ENCODE results near the gene UCK2. TPM values are rescaled to one million over a fixed set of nuclear protein-coding genes. Genes with fewer than 3 reads are reported as not detected.

UCK2 gene
- total RNA-seq, 1 experiment from 2014 or later: 78.9 TPM

GRCh38 chr1:165879946-165880345 is 52.5 kb downstream of the UCK2 start:
- DNase-seq (ENCODE audit: low spot score): no peak

GRCh38 chr1:165880993-165881392 is 53.6 kb downstream of the UCK2 start:
- no peak for DNase-seq (ENCODE audit: low spot score)

GRCh38 chr1:165882168-165882837 is 54.9 kb downstream of the UCK2 start:
- DNase-seq (ENCODE audit: low spot score): no peak

GRCh38 chr1:165883056-165883455 is 55.6 kb downstream of the UCK2 start:
- no peak for DNase-seq (ENCODE audit: low spot score)

- no peak for DNase-seq (ENCODE audit: low spot score)
Measured at GRCh38 chr1:165884009-165884689, 56.7 kb downstream of the UCK2 start.

GRCh38 chr1:165884690-165885304 is 57.4 kb downstream of the UCK2 start:
- DNase-seq (ENCODE audit: low spot score): no peak

- no peak for DNase-seq (ENCODE audit: low spot score)
Measured at GRCh38 chr1:165885305-165885694, 57.9 kb downstream of the UCK2 start.

GRCh38 chr1:165886193-165886592 is 58.8 kb downstream of the UCK2 start:
- no peak for DNase-seq (ENCODE audit: low spot score)

GRCh38 chr1:165886983-165887382 is 59.6 kb downstream of the UCK2 start:
- no peak for DNase-seq (ENCODE audit: low spot score)

- DNase-seq (ENCODE audit: low spot score): no peak
Measured at GRCh38 chr1:165887877-165888551, 60.6 kb downstream of the UCK2 start.

GRCh38 chr1:165888552-165888920 is 61.1 kb downstream of the UCK2 start:
- DNase-seq (ENCODE audit: low spot score): no peak

GRCh38 chr1:165890684-165891083 is 63.3 kb downstream of the UCK2 start:
- DNase-seq (ENCODE audit: low spot score): no peak

GRCh38 chr1:165891111-165891860 is 63.9 kb downstream of the UCK2 start:
- DNase-seq (ENCODE audit: low spot score): no peak

GRCh38 chr1:165892935-165893334 is 65.5 kb downstream of the UCK2 start:
- no peak for DNase-seq (ENCODE audit: low spot score)

- DNase-seq (ENCODE audit: low spot score): no peak
Measured at GRCh38 chr1:165893507-165893906, 66.1 kb downstream of the UCK2 start.

GRCh38 chr1:165894591-165894990 is 67.2 kb downstream of the UCK2 start:
- no peak for DNase-seq (ENCODE audit: low spot score)

GRCh38 chr1:165895451-165895871 is 68.0 kb downstream of the UCK2 start:
- DNase-seq (ENCODE audit: low spot score): no peak

- DNase-seq (ENCODE audit: low spot score): peak; percentile 73
Measured at GRCh38 chr1:165896277-165896676, 68.9 kb downstream of the UCK2 start.

GRCh38 chr1:165897326-165898303 is 70.2 kb downstream of the UCK2 start:
- no peak for DNase-seq (ENCODE audit: low spot score)

GRCh38 chr1:165898837-165899236 is 71.4 kb downstream of the UCK2 start:
- DNase-seq (ENCODE audit: low spot score): peak; percentile 72

All from H4 (cell line).